BJ (cell line): ENCODE measurements around the gene THAP10. TPM values are rescaled to one million over a fixed set of nuclear protein-coding genes. Genes with fewer than 3 reads are reported as not detected.
"Not testable (repeated sequence)": the region's sequence is repeated elsewhere in the genome, so short reads cannot be mapped to it uniquely, and the experiment has no call there.

Source experiments
- CTCF ChIA-PET: fragments of 350-600 bp; formaldehyde crosslinking; extraction: SDS; loops from one replicate; lab custom pipeline; 2021; ENCODE audit warnings: antibody characterized with exemption, inconsistent platforms; lab: Yijun Ruan, JAX
- POLR2A ChIA-PET: fragments of 300-600 bp; sonication (Branson Sonifier 250); formaldehyde crosslinking; extraction: SDS; loops from one replicate; lab custom pipeline; 2021; ENCODE audit warnings: antibody characterized with exemption; lab: Charles Lee
- DNase-seq: peaks from one replicate; pipeline ENCODE4 v3.0.0-alpha.2; 2011; ENCODE audit warnings: low read depth
- H3K27me3 ChIP-seq: 2 replicates; pipeline ENCODE4 v1.6.0; 2011; ENCODE audit warnings: low read length; ENCODE audit not compliant: control insufficient read depth, insufficient read depth
- H3K36me3 ChIP-seq: 2 replicates; pipeline ENCODE4 v1.5.1; 2011; ENCODE audit warnings: low read length; ENCODE audit not compliant: control insufficient read depth, insufficient read depth
- H3K4me3 ChIP-seq: 2 replicates; pipeline ENCODE4 v1.5.1; 2011; ENCODE audit warnings: low read depth, mild to moderate bottlenecking, control low read depth, low read length
- polyA plus RNA-seq: library from polyadenylated mRNA; depleted of rRNA; stranded (reverse); fragments of >200 nt; gene quantifications from 2 replicates; pipeline ENCODE4 v1.2.3, GENCODE V29; 2011
- TF ChIP-seq, protein P1 (sequence below): IDR thresholded peaks from 2 replicates; pipeline ENCODE4 v1.5.1; 2011; ENCODE audit warnings: low read depth, mild to moderate bottlenecking, control low read depth, inconsistent platforms, low read length, moderate library complexity; ENCODE audit not compliant: insufficient read depth

The THAP10 gene
- polyA plus RNA-seq, 1 experiment = 2.8 TPM

DNA sequence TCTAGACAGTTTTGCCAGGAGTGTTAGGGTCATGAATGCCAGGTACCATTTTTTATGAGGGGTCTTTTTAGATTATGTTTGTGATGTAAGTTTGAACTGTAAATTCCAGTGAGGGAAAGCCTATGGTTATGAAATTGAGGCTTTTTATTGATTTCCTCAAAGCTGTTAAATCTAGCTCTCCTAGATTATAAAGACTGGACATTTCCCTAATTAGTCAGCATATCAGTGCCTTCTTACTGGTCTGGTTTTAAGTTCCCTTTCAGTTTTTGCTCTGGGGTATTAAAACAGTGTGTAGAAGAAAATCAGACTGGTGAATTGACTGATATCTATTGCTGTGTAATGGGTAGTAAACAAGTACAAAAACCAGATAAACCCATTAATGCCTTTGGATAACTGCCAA, 39.6 kb upstream of the THAP10 start:
- Histone ChIP-seq H3K27me3 (no peaks in the 10 kb centered on the region), H3K4me3 (no peak overlapping the region), H3K36me3 (no peaks in the 10 kb centered on the region)
- TF ChIP-seq, protein P1, sequence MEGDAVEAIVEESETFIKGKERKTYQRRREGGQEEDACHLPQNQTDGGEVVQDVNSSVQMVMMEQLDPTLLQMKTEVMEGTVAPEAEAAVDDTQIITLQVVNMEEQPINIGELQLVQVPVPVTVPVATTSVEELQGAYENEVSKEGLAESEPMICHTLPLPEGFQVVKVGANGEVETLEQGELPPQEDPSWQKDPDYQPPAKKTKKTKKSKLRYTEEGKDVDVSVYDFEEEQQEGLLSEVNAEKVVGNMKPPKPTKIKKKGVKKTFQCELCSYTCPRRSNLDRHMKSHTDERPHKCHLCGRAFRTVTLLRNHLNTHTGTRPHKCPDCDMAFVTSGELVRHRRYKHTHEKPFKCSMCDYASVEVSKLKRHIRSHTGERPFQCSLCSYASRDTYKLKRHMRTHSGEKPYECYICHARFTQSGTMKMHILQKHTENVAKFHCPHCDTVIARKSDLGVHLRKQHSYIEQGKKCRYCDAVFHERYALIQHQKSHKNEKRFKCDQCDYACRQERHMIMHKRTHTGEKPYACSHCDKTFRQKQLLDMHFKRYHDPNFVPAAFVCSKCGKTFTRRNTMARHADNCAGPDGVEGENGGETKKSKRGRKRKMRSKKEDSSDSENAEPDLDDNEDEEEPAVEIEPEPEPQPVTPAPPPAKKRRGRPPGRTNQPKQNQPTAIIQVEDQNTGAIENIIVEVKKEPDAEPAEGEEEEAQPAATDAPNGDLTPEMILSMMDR = no peak
- POLR2A ChIA-PET = no interaction called here
- DNase-seq = no peak
- CTCF ChIA-PET = no interaction called here

DNA sequence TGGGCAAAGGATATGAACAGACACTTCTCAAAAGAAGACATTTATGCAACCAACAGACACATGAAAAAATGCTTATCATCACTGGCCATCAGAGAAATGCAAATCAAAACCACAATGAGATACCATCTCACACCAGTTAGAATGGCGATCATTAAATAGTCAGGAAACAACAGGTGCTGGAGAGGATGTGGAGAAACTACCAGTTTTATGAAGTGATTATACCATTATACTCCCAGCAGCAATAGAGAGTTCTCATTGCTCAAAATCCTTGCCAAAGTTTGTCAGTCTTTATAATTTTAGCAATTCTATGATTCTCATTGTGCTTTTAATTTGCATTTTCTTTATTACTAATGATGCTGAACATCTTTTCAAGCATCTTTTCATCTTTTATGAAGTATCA, 34.7 kb upstream of the THAP10 start:
- CTCF ChIA-PET, POLR2A ChIA-PET, DNase-seq, H3K27me3 ChIP-seq, H3K4me3 ChIP-seq, H3K36me3 ChIP-seq: not testable (repeated sequence)

DNA sequence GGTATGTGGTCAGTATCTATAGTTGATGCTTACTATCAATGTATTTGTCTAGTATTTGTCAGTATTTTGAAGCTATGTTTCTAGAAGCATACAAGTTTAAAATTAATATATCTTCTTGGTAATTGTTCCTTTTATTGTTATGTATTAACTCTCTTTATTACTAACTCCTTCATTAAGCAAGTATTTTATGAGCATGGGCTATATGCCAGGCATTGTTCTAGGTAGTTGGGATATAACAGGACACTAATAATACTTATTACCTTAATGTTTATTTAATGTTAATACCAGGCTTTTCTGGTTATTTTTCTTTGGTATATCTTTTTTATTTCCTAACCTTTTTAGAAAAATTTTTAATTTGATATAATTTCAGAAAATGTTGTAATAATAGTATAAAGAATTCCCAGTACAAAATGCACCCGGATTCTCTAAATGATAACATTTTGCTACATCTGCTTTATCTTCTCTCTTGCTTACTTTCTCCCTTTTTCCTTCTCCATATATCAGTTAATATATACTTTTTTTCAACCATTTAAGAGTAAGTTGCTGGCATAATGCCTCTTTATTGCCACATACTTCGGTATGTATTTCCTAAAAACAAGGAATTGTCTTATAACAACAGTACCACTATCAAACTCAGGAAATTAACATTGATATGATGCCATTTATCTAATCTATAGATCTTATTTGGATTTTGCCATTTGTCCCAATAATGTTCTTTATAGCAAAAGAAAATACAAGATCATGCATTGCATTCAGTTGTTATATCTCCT, 31.3 kb upstream of the THAP10 start:
- TF ChIP-seq, protein P1 = no peak
- no peaks in the 10 kb centered on the region for H3K27me3 ChIP-seq
- no peak overlapping the region for H3K4me3 ChIP-seq
- DNase-seq = no peak
- ChIA-PET CTCF (interaction anchor here (1.0 kb wide), 1 partner anchor 878 kb away, joined by 3 read pairs; no protein-coding TSS in a partner anchor), POLR2A (no interaction called here)
- H3K36me3 ChIP-seq = no peaks in the 10 kb centered on the region

DNA sequence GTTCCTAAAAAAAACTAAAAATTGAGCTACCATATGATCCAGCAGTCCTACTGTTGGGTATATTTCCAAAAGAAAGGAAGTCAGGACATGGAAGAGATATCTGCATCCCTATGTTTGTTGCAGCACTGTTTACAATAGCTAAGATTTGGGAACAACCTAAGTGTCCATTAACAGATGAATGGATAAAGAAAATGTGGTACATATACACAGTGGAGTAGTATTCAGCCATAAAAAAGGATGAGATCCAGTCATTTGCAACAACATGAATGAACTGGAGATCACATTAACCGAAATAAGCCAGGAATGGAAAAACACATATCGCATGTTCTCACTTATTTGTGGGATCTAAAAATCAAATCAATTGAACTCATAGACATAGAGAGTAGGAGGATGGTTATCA, 29.9 kb upstream of the THAP10 start:
- ChIA-PET POLR2A (no interaction called here), CTCF (interaction anchor here (1.0 kb wide), 1 partner anchor 16 kb away, joined by 4 read pairs; no protein-coding TSS in a partner anchor)
- H3K36me3 ChIP-seq = no peaks in the 10 kb centered on the region; the same call in 1 of the 2 replicates
- no peaks in the 10 kb centered on the region for H3K27me3 ChIP-seq
- no peak for DNase-seq
- TF ChIP-seq, protein P1 = no peak
- no peak overlapping the region for H3K4me3 ChIP-seq

DNA sequence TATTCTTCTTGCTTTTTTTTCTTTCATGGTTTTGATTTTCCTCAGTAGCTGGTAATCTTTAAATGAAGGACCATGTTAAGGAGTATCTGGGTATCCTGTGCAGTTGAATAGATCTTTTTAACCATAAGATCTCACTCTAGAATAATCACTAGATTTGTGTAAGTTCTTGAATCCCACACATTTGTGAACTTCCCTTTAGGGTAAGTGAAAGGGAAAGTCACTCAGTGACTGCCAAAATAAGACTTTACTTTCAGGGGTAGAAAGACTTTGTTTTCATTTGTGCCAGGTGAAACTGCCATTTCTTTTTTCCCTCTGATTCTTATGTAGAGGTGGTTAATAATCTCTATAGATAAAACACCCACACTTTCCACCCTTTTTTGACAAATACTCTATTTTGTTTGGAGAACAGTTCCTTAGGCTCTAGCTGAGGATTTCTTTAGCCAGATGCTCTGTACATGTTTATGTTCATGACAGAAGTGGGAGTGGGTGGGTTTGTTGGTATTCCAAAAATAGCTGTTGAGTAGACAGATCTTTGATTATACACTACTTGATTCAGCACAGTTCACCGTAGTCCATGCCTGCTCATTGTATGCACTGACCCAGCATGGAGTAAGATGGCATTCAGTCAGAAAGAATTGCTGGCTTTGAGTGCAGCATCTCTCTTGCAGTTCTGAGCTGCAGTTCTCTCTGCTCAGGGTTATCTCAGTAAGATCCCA, 28.9 kb upstream of the THAP10 start:
- TF ChIP-seq, protein P1 = no peak
- no peak for DNase-seq
- H3K4me3 ChIP-seq = no peak overlapping the region
- no peaks in the 10 kb centered on the region for H3K27me3 ChIP-seq
- peaks cover 1% of the 10 kb centered on the region; the same call in 1 of the 2 replicates for H3K36me3 ChIP-seq
- POLR2A ChIA-PET = no interaction called here
- CTCF ChIA-PET = interaction anchor here (1.0 to 1.2 kb wide), 2 partner anchors 12 to 15 kb away, joined by 3 to 4 read pairs; no protein-coding TSS in a partner anchor
